ENCODE results near the gene CACNA1I. TPM values are rescaled to one million over a fixed set of nuclear protein-coding genes. Genes with fewer than 3 reads are reported as not detected.

CACNA1I gene
- total RNA-seq, 1 experiment from 2014 or later, result 0.90 TPM

- Histone ChIP-seq H3K4me1 (ENCODE audit: insufficient read depth, low read length, poor library complexity, severe bottlenecking) (peaks cover 11% of the 10 kb centered on the region), H3K9me3 (ENCODE audit: low read depth, low read length, poor library complexity, severe bottlenecking) (no peaks in the 10 kb centered on the region), H3K36me3 (ENCODE audit: insufficient read depth, low read length, poor library complexity, severe bottlenecking) (no peaks in the 10 kb centered on the region), H3K27ac (ENCODE audit: low read depth, low read length, poor library complexity, severe bottlenecking) (no peak overlapping the region), H3K4me3 (ENCODE audit: low read depth, low read length, poor library complexity, severe bottlenecking) (no peak overlapping the region), H3K27me3 (replicated peaks; ENCODE audit: insufficient read depth, low read depth, low read length, poor library complexity) (no peaks in the 10 kb centered on the region)
- no TSS peak for BruUV-seq (replicated peaks)
- CTCF ChIA-PET, result interaction anchor here (0.7 kb wide), 1 partner anchor 87 kb away, joined by 4 read pairs; no protein-coding TSS in a partner anchor
- POLR2A ChIA-PET (ENCODE audit: low non-redundant PET), result no interaction called here
- intact Hi-C loops (cut with micrococcal nuclease; ENCODE audit: unreplicated experiment), result no loop called here
- TF ChIP-seq EZH2 (IDR thresholded peaks at IDR 0.05; ENCODE audit: borderline replicate concordance, low read depth, low read length, poor library complexity, severe bottlenecking) (no peak), CTCF (conservative IDR thresholded peaks at IDR 0.05; ENCODE audit: low read depth, low read length) (no peak)
- no peak for DNase-seq (ENCODE audit: low spot score)
These were observed 85.3 kb downstream of the CACNA1I start for GRCh38 chr22:39655831-39656230.

GRCh38 chr22:39656495-39657490 is 86.2 kb downstream of the CACNA1I start:
- intact Hi-C loops (cut with micrococcal nuclease; ENCODE audit: unreplicated experiment), result no loop called here
- peak; percentile 51 for DNase-seq (ENCODE audit: low spot score)
- no peak overlapping the region for H3K27ac ChIP-seq (ENCODE audit: low read depth, low read length, poor library complexity, severe bottlenecking)
- no peak overlapping the region for H3K4me3 ChIP-seq (ENCODE audit: low read depth, low read length, poor library complexity, severe bottlenecking)
- BruUV-seq (replicated peaks), result no TSS peak
- H3K36me3 ChIP-seq (ENCODE audit: insufficient read depth, low read length, poor library complexity, severe bottlenecking), result no peaks in the 10 kb centered on the region
- peaks cover 11% of the 10 kb centered on the region for H3K4me1 ChIP-seq (ENCODE audit: insufficient read depth, low read length, poor library complexity, severe bottlenecking)
- no peak for TF ChIP-seq EZH2 (IDR thresholded peaks at IDR 0.05; ENCODE audit: borderline replicate concordance, low read depth, low read length, poor library complexity, severe bottlenecking)
- TF ChIP-seq CTCF (conservative IDR thresholded peaks at IDR 0.05; ENCODE audit: low read depth, low read length), result no peak
- ChIA-PET POLR2A (ENCODE audit: low non-redundant PET) (no interaction called here), CTCF (no interaction called here)
- H3K9me3 ChIP-seq (ENCODE audit: low read depth, low read length, poor library complexity, severe bottlenecking), result no peaks in the 10 kb centered on the region
- H3K27me3 ChIP-seq (replicated peaks; ENCODE audit: insufficient read depth, low read depth, low read length, poor library complexity), result no peaks in the 10 kb centered on the region

GRCh38 chr22:39658367-39658766 is 87.8 kb downstream of the CACNA1I start:
- H3K27ac ChIP-seq (ENCODE audit: low read depth, low read length, poor library complexity, severe bottlenecking), result no peak overlapping the region
- TF ChIP-seq EZH2 (IDR thresholded peaks at IDR 0.05; ENCODE audit: borderline replicate concordance, low read depth, low read length, poor library complexity, severe bottlenecking), result no peak
- ChIA-PET CTCF (no interaction called here), POLR2A (ENCODE audit: low non-redundant PET) (no interaction called here)
- intact Hi-C loops (cut with micrococcal nuclease; ENCODE audit: unreplicated experiment), result no loop called here
- H3K36me3 ChIP-seq (ENCODE audit: insufficient read depth, low read length, poor library complexity, severe bottlenecking), result no peaks in the 10 kb centered on the region
- H3K27me3 ChIP-seq (replicated peaks; ENCODE audit: insufficient read depth, low read depth, low read length, poor library complexity), result no peaks in the 10 kb centered on the region
- H3K4me3 ChIP-seq (ENCODE audit: low read depth, low read length, poor library complexity, severe bottlenecking), result no peak overlapping the region
- peak; percentile 36 for DNase-seq (ENCODE audit: low spot score)
- no peaks in the 10 kb centered on the region for H3K9me3 ChIP-seq (ENCODE audit: low read depth, low read length, poor library complexity, severe bottlenecking)
- peaks cover 11% of the 10 kb centered on the region for H3K4me1 ChIP-seq (ENCODE audit: insufficient read depth, low read length, poor library complexity, severe bottlenecking)
- no TSS peak for BruUV-seq (replicated peaks)
